ENCODE measurements around the gene NPB.

The NPB gene

DNA sequence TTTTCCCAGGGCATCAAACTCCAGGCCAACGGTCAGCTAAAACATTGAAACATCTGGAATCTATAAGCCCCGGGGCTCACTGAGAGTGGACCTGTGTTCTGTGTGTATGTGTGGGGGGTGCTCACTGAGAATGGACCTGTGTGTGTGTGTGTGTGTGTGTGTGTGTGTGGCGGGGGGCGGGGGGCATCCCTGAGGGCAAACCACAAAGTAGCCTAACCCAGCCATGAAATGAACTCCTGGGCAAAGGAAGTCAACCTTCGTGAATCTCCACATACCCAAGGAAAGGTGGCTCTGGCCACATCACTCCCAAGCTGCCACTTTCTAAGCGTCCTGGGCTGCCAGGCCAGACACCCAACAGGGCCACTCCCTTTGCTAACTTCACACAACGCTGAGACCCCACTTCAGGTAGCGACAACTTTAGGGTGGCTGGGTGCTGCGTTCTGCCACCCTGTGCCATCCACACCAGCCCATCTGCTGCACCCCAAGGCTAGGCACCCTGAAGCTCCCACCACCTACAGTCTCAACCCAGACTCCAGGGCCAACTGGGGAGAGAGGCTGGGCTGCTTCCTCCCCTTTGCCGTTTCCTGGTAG is 23.9 kb downstream of the NPB start:
- TF ChIP-seq CTCF (IDR thresholded peaks at IDR 0.05): no peak

GRCh38 chr17:81926451-81927151 is 24.6 kb downstream of the NPB start:
- no peak for TF ChIP-seq CTCF (IDR thresholded peaks at IDR 0.05)

- TF ChIP-seq CTCF (IDR thresholded peaks at IDR 0.05): no peak
Observed at GRCh38 chr17:81927152-81927652, 25.2 kb downstream of the NPB start.

GRCh38 chr17:81927653-81928543 is 25.9 kb downstream of the NPB start, which contains the start of gene MAFG:
Gene MAFG (minus strand): TSS chr17:81927735. CDS start chr17:81923185, 4,550 bp downstream.
- TF ChIP-seq CTCF (IDR thresholded peaks at IDR 0.05): peak; percentile 36

DNA sequence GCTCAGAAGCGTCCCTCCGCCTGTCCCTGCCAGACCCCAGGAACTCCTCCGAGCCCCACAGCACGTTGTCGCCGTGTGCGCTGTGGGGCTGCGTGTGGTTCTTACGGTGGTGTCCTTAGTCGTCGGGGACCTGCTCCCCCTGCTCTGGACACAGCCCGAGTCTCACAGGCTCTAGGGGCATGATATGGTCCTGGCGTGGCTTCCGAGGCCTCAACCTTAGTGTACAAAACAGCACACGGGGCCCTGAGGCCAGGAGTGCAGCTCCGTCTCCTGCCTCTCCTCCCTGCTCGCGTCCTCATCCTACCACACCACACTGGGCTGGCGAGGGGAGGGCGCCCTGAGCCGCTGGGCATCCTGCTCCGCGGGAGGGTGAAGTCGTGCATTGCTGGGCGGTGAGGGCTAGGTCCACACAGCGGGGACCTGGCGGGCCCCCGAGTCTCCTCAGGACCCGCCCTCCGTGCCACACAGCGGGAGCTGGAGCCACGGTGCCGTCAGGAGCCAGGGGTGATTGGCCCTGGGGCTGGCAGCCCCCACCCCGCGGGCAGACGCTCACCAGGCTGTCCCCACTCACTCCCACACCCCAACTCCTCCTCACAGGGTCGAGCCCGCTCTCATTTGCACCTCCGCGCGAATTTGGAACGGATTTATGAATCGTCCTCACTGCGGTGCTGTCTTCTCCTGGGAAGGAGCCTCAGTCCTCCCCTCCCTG is 26.7 kb downstream of the NPB start:
- TF ChIP-seq CTCF (IDR thresholded peaks at IDR 0.05): no peak

- no peak for TF ChIP-seq CTCF (IDR thresholded peaks at IDR 0.05)
Observed at GRCh38 chr17:81929253-81930141, 27.5 kb downstream of the NPB start.

Measured in LNCAP (cell line).